H1 (cell line): Measurements from ENCODE around the gene CCDC185. TPM values are rescaled to one million over a fixed set of nuclear protein-coding genes. Genes with fewer than 3 reads are reported as not detected.

ENCODE experiments used
- CTCF ChIA-PET: fragments of 300-600 bp; sonication (Branson Sonifier 250); formaldehyde crosslinking; loops from one replicate; lab custom pipeline; 2021; ENCODE audit not compliant: partially characterized antibody; lab: Charles Lee
- POLR2A ChIA-PET: fragments of 300-600 bp; sonication (Branson Sonifier 250); formaldehyde crosslinking; loops from one replicate; lab custom pipeline; 2021; ENCODE audit warnings: inconsistent platforms; ENCODE audit not compliant: partially characterized antibody; lab: Charles Lee
- DNase-seq, 2 experiments: peaks; one replicate each; pipeline versions ENCODE4 v3.0.0 to v3.0.0-alpha.2; 2010 to 2022; ENCODE audit warnings: low spot score in 2 of 2, low read depth in 1 of 2, mixed read lengths in 1 of 2
- FAIRE-seq: peaks from 2 replicates; lab custom pipeline; 2011; peaks lifted over from hg19 to GRCh38; lab: Jason Lieb, UNC
- H2AFZ ChIP-seq: 2 replicates; pipeline ENCODE4 v1.8.1; 2012; ENCODE audit warnings: low read length, inconsistent platforms
- H2AK5ac ChIP-seq: 2 replicates; pipeline ENCODE4 v1.6.1; 2013; ENCODE audit warnings: low read depth, low read length
- H2BK120ac ChIP-seq: replicated peaks from 2 replicates; pipeline ENCODE3; 2013; ENCODE audit warnings: low read depth, low read length, inconsistent platforms
- H2BK12ac ChIP-seq: 2 replicates; pipeline ENCODE4 v1.6.1; 2013; ENCODE audit warnings: low read depth, low read length
- H2BK15ac ChIP-seq: 2 replicates; pipeline ENCODE4 v1.6.1; 2013; ENCODE audit warnings: low read length
- H2BK20ac ChIP-seq: 2 replicates; pipeline ENCODE4 v1.6.1; 2013; ENCODE audit warnings: low read length
- H2BK5ac ChIP-seq: 2 replicates; pipeline ENCODE4 v1.6.1; 2013; ENCODE audit warnings: low read depth, low read length
- H3K14ac ChIP-seq: 2 replicates; pipeline ENCODE4 v1.6.1; 2013; ENCODE audit warnings: inconsistent platforms; ENCODE audit not compliant: insufficient read length
- H3K18ac ChIP-seq: 2 replicates; pipeline ENCODE4 v1.6.1; 2013; ENCODE audit warnings: low read length; ENCODE audit errors: extremely low read depth
- H3K23ac ChIP-seq: 2 replicates; pipeline ENCODE4 v1.6.1; 2013; ENCODE audit warnings: inconsistent platforms; ENCODE audit not compliant: insufficient read length
- H3K23me2 ChIP-seq: 2 replicates; pipeline ENCODE4 v1.6.1; 2013; ENCODE audit warnings: low read depth, low read length
- H3K27ac ChIP-seq: 2 replicates; pipeline ENCODE4 v1.6.1; 2011; ENCODE audit warnings: low read depth, low read length, inconsistent platforms
- H3K27me3 ChIP-seq, 4 experiments: replicated peaks in 1 of 4; 1 replicate in 1 of 4; 2 replicates in 3 of 4; pipeline versions ENCODE4 v1.6.1 to v1.8.1; 2011 to 2013; ENCODE audit warnings: low read length in 3 of 4, mild to moderate bottlenecking in 3 of 4, inconsistent platforms in 2 of 4, mixed read lengths in 2 of 4, moderate library complexity in 1 of 4; ENCODE audit not compliant: control insufficient read depth in 3 of 4, insufficient read depth in 3 of 4; ENCODE audit errors: extremely low read depth in 1 of 4
- H3K36me3 ChIP-seq, 4 experiments: 2 replicates each; pipeline versions ENCODE4 v1.6.1 to v1.8.1; 2011 to 2013; ENCODE audit warnings: mild to moderate bottlenecking in 4 of 4, low read length in 3 of 4, moderate library complexity in 2 of 4, control low read depth in 1 of 4, inconsistent platforms in 1 of 4; ENCODE audit not compliant: insufficient read depth in 4 of 4, control insufficient read depth in 2 of 4
- H3K4ac ChIP-seq: replicated peaks from 2 replicates; pipeline ENCODE3; 2013; ENCODE audit warnings: low read length, low read depth, mixed read lengths, inconsistent platforms; ENCODE audit not compliant: insufficient read length
- H3K4me1 ChIP-seq, 4 experiments: replicated peaks in 1 of 4; 1 replicate in 1 of 4; 2 replicates in 3 of 4; pipeline versions ENCODE4 v1.6.1 to v1.8.1; 2011 to 2013; ENCODE audit warnings: low read length in 3 of 4, inconsistent platforms in 2 of 4, mixed read lengths in 1 of 4; ENCODE audit not compliant: insufficient read depth in 4 of 4, control insufficient read depth in 3 of 4
- H3K4me2 ChIP-seq, 2 experiments: 2 replicates each; pipeline versions ENCODE4 v1.6.1 to v1.8.1; 2011 to 2013; ENCODE audit warnings: low read depth in 2 of 2, low read length in 2 of 2, control low read depth in 1 of 2, inconsistent platforms in 1 of 2, mild to moderate bottlenecking in 1 of 2; ENCODE audit not compliant: insufficient read depth in 1 of 2
- H3K4me3 ChIP-seq, 4 experiments: fragments of 200-600, 300-600 bp in 1 of 4; sonication (generic), shearing (Covaris generic), sonication (Bioruptor Twin) in 1 of 4; 2 replicates each; pipeline versions ENCODE4 v1.5.1 to v1.8.1; 2011 to 2016; ENCODE audit warnings: low read length in 4 of 4, low read depth in 3 of 4, control low read depth in 2 of 4, inconsistent platforms in 2 of 4, mild to moderate bottlenecking in 2 of 4, mixed read lengths in 1 of 4, moderate library complexity in 1 of 4; ENCODE audit not compliant: insufficient read depth in 2 of 4; ENCODE audit errors: extremely low read depth in 1 of 4
- H3K56ac ChIP-seq: replicated peaks from 2 replicates; pipeline ENCODE3; 2013; ENCODE audit warnings: low read depth, mild to moderate bottlenecking, mixed read lengths, low read length, inconsistent platforms; ENCODE audit not compliant: insufficient read length
- H3K79me1 ChIP-seq: 2 replicates; pipeline ENCODE4 v1.6.1; 2013; ENCODE audit warnings: low read depth, low read length, control low read depth
- H3K79me2 ChIP-seq, 2 experiments: 2 replicates each; pipeline versions ENCODE4 v1.6.1 to v1.8.1; 2012 to 2013; ENCODE audit warnings: low read length in 2 of 2, mild to moderate bottlenecking in 2 of 2, inconsistent platforms in 1 of 2; ENCODE audit not compliant: insufficient read depth in 2 of 2, control insufficient read depth in 1 of 2
- H3K9ac ChIP-seq, 4 experiments: replicated peaks in 1 of 4; 1 replicate in 1 of 4; 2 replicates in 3 of 4; pipeline versions ENCODE4 v1.6.1 to v1.8.1; 2011 to 2013; ENCODE audit warnings: low read depth in 3 of 4, low read length in 3 of 4, control low read depth in 2 of 4, mild to moderate bottlenecking in 2 of 4, moderate library complexity in 2 of 4, inconsistent platforms in 1 of 4; ENCODE audit errors: extremely low read depth in 1 of 4
- H3K9me3 ChIP-seq, 2 experiments: 2 replicates each; pipeline versions ENCODE4 v1.6.1 to v1.8.1; 2012 to 2013; ENCODE audit warnings: mild to moderate bottlenecking in 2 of 2, moderate library complexity in 2 of 2, control low read depth in 1 of 2, inconsistent platforms in 1 of 2, low read depth in 1 of 2, low read length in 1 of 2, mixed read lengths in 1 of 2; ENCODE audit not compliant: insufficient read depth in 2 of 2
- H4K20me1 ChIP-seq, 2 experiments: replicated peaks in 1 of 2; 2 replicates each; pipeline versions ENCODE3 to v1.8.1; 2011 to 2013; ENCODE audit warnings: inconsistent platforms in 2 of 2, low read length in 2 of 2, mild to moderate bottlenecking in 1 of 2; ENCODE audit not compliant: insufficient read depth in 2 of 2, control insufficient read depth in 1 of 2
- H4K5ac ChIP-seq: 2 replicates; pipeline ENCODE4 v1.6.1; 2013; ENCODE audit warnings: low read length, low read depth, mixed read lengths, inconsistent platforms; ENCODE audit not compliant: insufficient read length
- H4K8ac ChIP-seq: 2 replicates; pipeline ENCODE4 v1.8.0; 2013; ENCODE audit warnings: mild to moderate bottlenecking, moderate library complexity, low read length, inconsistent platforms; ENCODE audit not compliant: insufficient read depth; ENCODE audit errors: extremely low read depth
- H4K91ac ChIP-seq: replicated peaks from 2 replicates; pipeline ENCODE3; 2013; ENCODE audit warnings: low read length, mixed read lengths, inconsistent platforms; ENCODE audit not compliant: insufficient read length
- HDAC2 ChIP-seq, 2 experiments: fragments of 300-600 bp in 1 of 2; sonication (generic) in 1 of 2; IDR thresholded peaks; 2 replicates each; pipeline ENCODE4 v1.6.1; 2011 to 2012; ENCODE audit warnings: low read depth in 2 of 2, low read length in 2 of 2, mild to moderate bottlenecking in 2 of 2, moderate library complexity in 2 of 2, borderline replicate concordance in 1 of 2, inconsistent platforms in 1 of 2
- USF2 ChIP-seq: IDR thresholded peaks from 2 replicates; pipeline ENCODE4 v1.6.1; 2011; ENCODE audit warnings: low read length, improper control_type of control experiment
- WGBS, 2 experiments: shearing (Covaris generic) in 1 of 2; methylation state at CpG; one replicate each; pipeline versions ENCODE4 v1.1.6 to v1.1.7; 2013 to 2015; ENCODE audit warnings: low lambda C conversion rate in 2 of 2, mixed read lengths in 2 of 2, inconsistent platforms in 1 of 2, low coverage in 1 of 2, missing lambda C conversion rate in 1 of 2; ENCODE audit not compliant: insufficient replicate concordance in 2 of 2, insufficient coverage in 1 of 2, insufficient read length in 1 of 2; ENCODE audit errors: extremely low coverage in 1 of 2, missing lambda C conversion rate in 1 of 2; 5-methylcytosine and 5-hydroxymethylcytosine counted together
- polyA plus RNA-seq, 7 experiments: library from polyadenylated mRNA; depleted of rRNA in 3 of 7; stranded (reverse) in 5 of 7; unstranded in 2 of 7; fragments of >200 nt in 5 of 7; fragments of 200-250 nt in 2 of 7; gene quantifications; 1 replicate in 5 of 7; 2 replicates in 1 of 7; 4 replicates in 1 of 7; pipeline versions ENCODE4 v1.2.1 to v1.2.3, GENCODE V29; 2011 to 2013; ENCODE audit warnings: missing spikeins in 2 of 7, mixed read lengths in 2 of 7
- total RNA-seq: library from RNA; stranded (reverse); fragmentation: NEBNext Ultra II Directional; extraction: Animal tissue kit (Norgen Biotek cat#: 25700); gene quantifications from 2 replicates; pipeline ENCODE4 v1.2.1, GENCODE V29; 2021

The CCDC185 gene
- total and polyA plus RNA-seq, 2 of the 8 experiments (the other 6 are each of a cell fraction or from before 2014, with no cell fraction given), result not detected

GRCh38 chr1:223350361-223350908, 42.8 kb upstream of the CCDC185 start:
- Histone ChIP-seq H3K79me2 (no peaks in the 10 kb centered on the region), H2BK15ac (no peak overlapping the region), H4K20me1 (no peaks in the 10 kb centered on the region), H2BK20ac (no peak overlapping the region), H2AFZ (no peak overlapping the region), H3K23me2 (no peaks in the 10 kb centered on the region), H3K4me3 (no peak overlapping the region), H3K4ac (no peak overlapping the region), H3K23ac (no peak overlapping the region), H3K36me3 (no peaks in the 10 kb centered on the region), H3K56ac (no peak overlapping the region), H4K8ac (no peak overlapping the region), H3K14ac (no peak overlapping the region), H3K27me3 (no peaks in the 10 kb centered on the region), H4K91ac (no peak overlapping the region), H4K5ac (no peak overlapping the region), H3K9ac (no peak overlapping the region), H2AK5ac (no peak overlapping the region), H2BK5ac (no peak overlapping the region), H2BK120ac (no peak overlapping the region), H3K9me3 (no peaks in the 10 kb centered on the region), H3K4me2 (no peak overlapping the region), H3K79me1 (no peaks in the 10 kb centered on the region), H3K27ac (no peak overlapping the region), H2BK12ac (no peak overlapping the region), H3K4me1 (peaks cover 0 to 4% (median 2%) of the 10 kb centered on the region in 4 experiments; a peak in 2 of 7 replicates), H3K18ac (no peak overlapping the region)
- DNase-seq (no peak), FAIRE-seq (no peak)
- ChIA-PET CTCF (interaction anchor here (0.9 to 8.0 kb wide), 6 partner anchors 8 to 217 kb away, joined by 3 to 45 read pairs (median 4); partner anchors contain the start of gene SUSD4), POLR2A (no interaction called here)
- WGBS, 2 experiments, result 86% methylated on average over 5 of the region's 5 CpGs; no CpG with 5 or more reads in 1 of the 2 experiments
- TF ChIP-seq USF2 (no peak), HDAC2 (IDR thresholded peaks at IDR 0.05; ENCODE audit: borderline replicate concordance in 1 of 2, low read depth in 2 of 2, low read length in 2 of 2) (no peak)
